Activated CD8-positive, alpha-beta T cell treated with anti-CD3 and anti-CD28 coated beads, Interleukin-2, amount 10 ng/mL, durations not matched to agents 7 days and 5 days (primary cell): ENCODE results near the gene STRN3. TPM values are rescaled to one million over a fixed set of nuclear protein-coding genes. Genes with fewer than 3 reads are reported as not detected.
A peak's percentile ranks its signal among the peaks of the same experiment; 100 is the strongest.
"Not testable (repeated sequence)": the region's sequence is repeated elsewhere in the genome, so short reads cannot be mapped to it uniquely, and the experiment has no call there.

Experiments used
- ATAC-seq: fragments of 150-1000 bp; cut with Tn5 transposase; one replicate; pipeline ENCODE4 v1.10.0; 2021; ENCODE audit warnings: moderate library complexity
- CTCF ChIA-PET: fragments of 350-600 bp; sonication (Branson Sonifier 250); formaldehyde crosslinking; loops from one replicate; lab custom pipeline; 2021; ENCODE audit warnings: antibody characterized with exemption; lab: Charles Lee
- POLR2A ChIA-PET: fragments of 350-600 bp; sonication (Branson Sonifier 250); formaldehyde crosslinking; loops from one replicate; lab custom pipeline; 2021; ENCODE audit warnings: antibody characterized with exemption; lab: Charles Lee
- DNase-seq: peaks from one replicate; pipeline ENCODE4 v3.0.0-alpha.2; 2020
- H3K27ac Mint-ChIP-seq: one replicate; pipeline ENCODE4 v1.8.0; 2021; ENCODE audit warnings: mild to moderate bottlenecking, mixed read lengths
- H3K27me3 Mint-ChIP-seq: one replicate; pipeline ENCODE4 v1.8.0; 2021; ENCODE audit warnings: low read depth, mixed read lengths
- H3K36me3 Mint-ChIP-seq: one replicate; pipeline ENCODE4 v1.8.0; 2021; ENCODE audit warnings: low read depth, mixed read lengths
- H3K4me1 Mint-ChIP-seq: one replicate; pipeline ENCODE4 v1.8.0; 2021; ENCODE audit warnings: low read depth, mixed read lengths
- H3K4me3 Mint-ChIP-seq: one replicate; pipeline ENCODE4 v1.8.0; 2021; ENCODE audit warnings: mild to moderate bottlenecking, mixed read lengths
- H3K9me3 Mint-ChIP-seq: one replicate; pipeline ENCODE4 v1.8.0; 2022; ENCODE audit warnings: mixed read lengths; ENCODE audit not compliant: insufficient read depth
- total RNA-seq, 2 experiments: library from RNA; stranded (reverse); gene quantifications; one replicate each; pipeline ENCODE4 v1.2.3, GENCODE V29; 2021

The STRN3 gene, protein sequence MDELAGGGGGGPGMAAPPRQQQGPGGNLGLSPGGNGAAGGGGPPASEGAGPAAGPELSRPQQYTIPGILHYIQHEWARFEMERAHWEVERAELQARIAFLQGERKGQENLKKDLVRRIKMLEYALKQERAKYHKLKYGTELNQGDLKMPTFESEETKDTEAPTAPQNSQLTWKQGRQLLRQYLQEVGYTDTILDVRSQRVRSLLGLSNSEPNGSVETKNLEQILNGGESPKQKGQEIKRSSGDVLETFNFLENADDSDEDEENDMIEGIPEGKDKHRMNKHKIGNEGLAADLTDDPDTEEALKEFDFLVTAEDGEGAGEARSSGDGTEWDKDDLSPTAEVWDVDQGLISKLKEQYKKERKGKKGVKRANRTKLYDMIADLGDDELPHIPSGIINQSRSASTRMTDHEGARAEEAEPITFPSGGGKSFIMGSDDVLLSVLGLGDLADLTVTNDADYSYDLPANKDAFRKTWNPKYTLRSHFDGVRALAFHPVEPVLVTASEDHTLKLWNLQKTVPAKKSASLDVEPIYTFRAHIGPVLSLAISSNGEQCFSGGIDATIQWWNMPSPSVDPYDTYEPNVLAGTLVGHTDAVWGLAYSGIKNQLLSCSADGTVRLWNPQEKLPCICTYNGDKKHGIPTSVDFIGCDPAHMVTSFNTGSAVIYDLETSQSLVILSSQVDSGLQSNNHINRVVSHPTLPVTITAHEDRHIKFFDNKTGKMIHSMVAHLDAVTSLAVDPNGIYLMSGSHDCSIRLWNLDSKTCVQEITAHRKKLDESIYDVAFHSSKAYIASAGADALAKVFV
- 10 to 100 TPM; 19.0 to 23.0 TPM for total RNA-seq

DNA sequence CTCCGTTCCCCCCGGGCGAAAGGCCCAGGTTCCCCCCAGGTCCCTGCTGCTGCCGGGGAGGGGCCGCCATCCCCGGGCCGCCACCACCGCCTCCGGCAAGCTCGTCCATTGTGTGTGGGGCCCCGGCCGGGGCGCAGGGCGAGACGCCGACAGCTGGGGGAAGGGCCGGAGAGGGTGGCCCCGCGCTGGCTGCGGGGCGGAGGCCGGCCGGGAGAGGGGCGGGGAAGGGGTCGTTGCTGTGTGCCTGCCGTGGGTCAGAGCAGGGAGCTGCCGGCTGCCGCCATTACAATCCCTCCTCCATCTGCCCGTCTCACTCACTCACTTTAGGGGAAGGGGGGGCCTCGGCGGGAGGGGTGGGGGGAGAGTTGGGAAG, at the start of gene STRN3:
TSS of gene STRN3 (minus strand) at position 303 of the 373 bp plus-strand sequence. CDS start at position 109, 194 bp downstream.
- Mint-ChIP-seq H3K36me3 (peaks cover 14% of the 10 kb centered on the region), H3K27me3 (no peaks in the 10 kb centered on the region), H3K4me3 (peak within 1 kb of the TSS; percentile 93), H3K4me1 (peaks cover 50% of the 10 kb centered on the region), H3K9me3 (no peaks in the 10 kb centered on the region), H3K27ac (peak within 1 kb of the TSS; percentile 97)
- ChIA-PET CTCF (interaction anchor here (0.6 to 2.9 kb wide), 3 partner anchors 46 to 182 kb away, joined by 3 to 18 read pairs (median 3); partner anchors contain the start of gene HECTD1), POLR2A (interaction anchor here (0.6 to 1.8 kb wide), 17 partner anchors 7 to 467 kb away, joined by 3 to 11 read pairs (median 4); partner anchors contain the start of genes COCH, G2E3, HECTD1 and SCFD1)
- ATAC-seq, result no peak
- no peak for DNase-seq

DNA sequence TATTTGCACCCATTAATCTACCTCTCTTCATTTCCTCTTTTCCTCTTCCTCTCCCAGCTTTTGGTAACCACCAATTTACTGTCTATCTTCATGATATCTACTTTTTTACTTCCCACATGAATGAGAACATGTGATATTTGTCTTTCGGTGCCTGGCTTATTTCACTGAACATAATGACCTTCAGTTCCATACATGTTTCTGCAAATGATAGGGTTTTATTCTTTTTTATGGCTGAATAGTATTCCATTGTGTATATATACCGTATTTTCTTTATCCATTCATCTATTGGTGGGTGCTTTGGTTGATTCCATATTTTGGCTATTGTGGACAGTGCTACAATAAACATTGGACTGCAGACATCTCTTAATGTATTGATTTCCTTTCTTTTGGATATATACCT, 49.0 kb upstream of the STRN3 start:
- no peak for DNase-seq
- Mint-ChIP-seq H3K4me1 (no peaks in the 10 kb centered on the region), H3K27me3 (no peaks in the 10 kb centered on the region), H3K9me3 (no peaks in the 10 kb centered on the region), H3K27ac (no peak overlapping the region), H3K36me3 (peaks cover 4% of the 10 kb centered on the region), H3K4me3 (no peak overlapping the region)
- ChIA-PET POLR2A (no interaction called here), CTCF (no interaction called here)
- no peak for ATAC-seq

DNA sequence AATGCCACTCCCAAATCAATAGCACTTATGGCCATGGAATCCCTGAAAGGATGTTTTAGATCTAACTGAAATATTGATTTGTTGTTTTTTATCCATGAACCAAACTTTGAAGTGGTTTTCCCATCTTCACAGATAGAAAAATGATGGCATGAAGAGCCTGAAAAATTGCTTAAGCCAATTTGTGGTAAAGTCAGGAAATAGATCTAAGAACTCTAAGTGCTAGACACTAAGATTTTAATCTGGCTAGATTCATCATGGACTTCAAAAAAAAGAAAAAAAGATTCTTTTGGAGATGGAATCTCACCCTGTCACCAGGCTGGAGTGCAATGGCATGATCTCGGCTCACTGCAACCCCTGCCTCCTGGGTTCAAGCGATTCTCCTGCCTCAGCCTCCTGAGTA, 45.0 kb upstream of the STRN3 start:
- Mint-ChIP-seq H3K4me3 (no peak overlapping the region), H3K9me3 (no peaks in the 10 kb centered on the region), H3K27ac (no peak overlapping the region), H3K4me1 (peaks cover 4% of the 10 kb centered on the region), H3K36me3 (peaks cover 2% of the 10 kb centered on the region), H3K27me3 (no peaks in the 10 kb centered on the region)
- DNase-seq (no peak), ATAC-seq (no peak)
- POLR2A ChIA-PET, result no interaction called here
- CTCF ChIA-PET, result no interaction called here

DNA sequence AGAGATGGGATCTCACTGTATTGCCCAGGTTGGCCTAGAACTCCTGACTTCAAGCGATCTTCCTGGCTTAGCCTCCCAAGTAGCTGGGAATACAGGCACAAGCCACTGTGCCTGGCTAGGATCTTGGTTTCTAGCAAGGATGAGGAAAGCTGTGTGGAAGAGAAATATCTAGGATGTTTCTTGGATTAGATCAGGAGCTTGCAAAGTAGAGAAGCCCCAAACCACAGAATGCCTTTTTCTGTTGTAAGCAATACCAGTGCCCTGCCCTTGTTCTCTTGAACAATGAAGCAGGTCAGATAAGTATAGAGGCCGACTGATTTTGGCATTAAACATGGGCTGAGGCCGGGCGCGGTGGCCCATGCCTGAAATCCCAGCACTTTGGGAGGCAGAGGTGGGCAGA, 44.3 kb upstream of the STRN3 start:
- ChIA-PET CTCF (no interaction called here), POLR2A (no interaction called here)
- ATAC-seq, result no peak
- Mint-ChIP-seq H3K27me3 (no peaks in the 10 kb centered on the region), H3K4me3 (no peak overlapping the region), H3K27ac (no peak overlapping the region), H3K4me1 (peaks cover 4% of the 10 kb centered on the region), H3K9me3 (no peaks in the 10 kb centered on the region), H3K36me3 (peaks cover 2% of the 10 kb centered on the region)
- DNase-seq, result no peak

DNA sequence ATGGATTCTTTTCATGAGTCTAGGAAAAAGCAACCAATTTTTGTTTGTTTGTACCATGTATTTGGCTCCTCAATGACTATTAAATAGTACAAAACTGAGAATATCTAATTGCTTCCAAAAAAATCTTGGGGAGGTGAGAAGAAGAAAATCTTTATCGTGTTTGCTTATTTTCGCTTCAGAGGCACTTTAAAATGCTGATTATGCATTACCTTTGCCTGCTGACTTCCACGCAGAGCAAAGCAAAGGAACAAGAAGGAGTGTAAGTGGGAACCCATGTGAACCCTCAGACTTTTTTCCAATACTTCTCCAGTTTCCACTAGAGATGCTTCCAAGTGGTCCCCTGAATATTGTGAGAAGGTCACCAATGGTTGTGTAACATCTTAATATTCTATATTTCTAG, 43.2 kb upstream of the STRN3 start:
- CTCF ChIA-PET, result no interaction called here
- Mint-ChIP-seq H3K4me3 (no peak overlapping the region), H3K36me3 (peaks cover 2% of the 10 kb centered on the region), H3K4me1 (peaks cover 4% of the 10 kb centered on the region), H3K9me3 (no peaks in the 10 kb centered on the region), H3K27me3 (no peaks in the 10 kb centered on the region), H3K27ac (no peak overlapping the region)
- POLR2A ChIA-PET, result no interaction called here
- ATAC-seq (no peak), DNase-seq (no peak)

DNA sequence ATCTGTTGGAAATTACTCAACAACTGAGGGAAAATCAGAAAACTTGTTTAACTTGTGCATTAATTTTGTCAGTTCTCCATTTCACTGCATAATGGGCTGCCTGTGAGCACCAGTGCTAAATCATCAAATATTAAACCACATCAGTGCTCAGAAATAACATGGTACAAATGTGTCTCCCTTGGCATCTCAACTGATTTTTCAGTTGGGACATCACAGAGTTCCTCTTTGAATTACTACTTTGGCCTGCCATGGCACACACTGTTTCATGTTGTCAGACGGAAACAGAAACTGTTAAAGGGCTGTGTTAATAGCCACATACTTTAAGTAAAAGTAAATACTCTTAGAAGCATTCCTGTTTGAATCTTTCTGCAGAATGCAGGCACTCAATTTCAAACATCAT, 42.1 kb upstream of the STRN3 start:
- CTCF ChIA-PET, result no interaction called here
- no peak overlapping the region for H3K27ac Mint-ChIP-seq
- H3K36me3 Mint-ChIP-seq, result peaks cover 2% of the 10 kb centered on the region
- POLR2A ChIA-PET, result no interaction called here
- peaks cover 4% of the 10 kb centered on the region for H3K4me1 Mint-ChIP-seq
- no peak overlapping the region for H3K4me3 Mint-ChIP-seq
- ATAC-seq (no peak), DNase-seq (no peak)
- H3K9me3 Mint-ChIP-seq, result no peaks in the 10 kb centered on the region
- H3K27me3 Mint-ChIP-seq, result no peaks in the 10 kb centered on the region

DNA sequence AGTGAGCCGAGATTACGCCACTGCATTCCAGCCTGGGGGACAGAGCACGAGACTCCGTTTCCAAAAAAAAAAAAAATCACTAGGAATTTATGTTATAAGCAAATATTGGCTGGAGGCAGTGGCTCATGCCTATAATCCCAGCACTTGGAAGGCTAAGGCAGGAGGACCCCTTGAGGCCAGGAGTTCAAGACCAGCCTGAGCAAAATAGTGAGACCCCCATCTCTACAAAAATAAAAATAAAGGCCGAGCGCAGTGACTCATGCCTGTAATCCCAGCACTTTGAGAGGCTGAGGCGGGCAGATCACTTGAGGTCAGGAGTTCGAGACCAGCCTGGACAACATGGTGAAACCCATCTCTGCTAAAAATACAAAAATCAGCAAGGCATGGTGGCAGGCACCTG, 36.7 kb upstream of the STRN3 start:
- CTCF ChIA-PET, H3K4me1 Mint-ChIP-seq, H3K27me3 Mint-ChIP-seq, H3K4me3 Mint-ChIP-seq, H3K27ac Mint-ChIP-seq, ATAC-seq, H3K9me3 Mint-ChIP-seq, H3K36me3 Mint-ChIP-seq, POLR2A ChIA-PET, DNase-seq: not testable (repeated sequence)

DNA sequence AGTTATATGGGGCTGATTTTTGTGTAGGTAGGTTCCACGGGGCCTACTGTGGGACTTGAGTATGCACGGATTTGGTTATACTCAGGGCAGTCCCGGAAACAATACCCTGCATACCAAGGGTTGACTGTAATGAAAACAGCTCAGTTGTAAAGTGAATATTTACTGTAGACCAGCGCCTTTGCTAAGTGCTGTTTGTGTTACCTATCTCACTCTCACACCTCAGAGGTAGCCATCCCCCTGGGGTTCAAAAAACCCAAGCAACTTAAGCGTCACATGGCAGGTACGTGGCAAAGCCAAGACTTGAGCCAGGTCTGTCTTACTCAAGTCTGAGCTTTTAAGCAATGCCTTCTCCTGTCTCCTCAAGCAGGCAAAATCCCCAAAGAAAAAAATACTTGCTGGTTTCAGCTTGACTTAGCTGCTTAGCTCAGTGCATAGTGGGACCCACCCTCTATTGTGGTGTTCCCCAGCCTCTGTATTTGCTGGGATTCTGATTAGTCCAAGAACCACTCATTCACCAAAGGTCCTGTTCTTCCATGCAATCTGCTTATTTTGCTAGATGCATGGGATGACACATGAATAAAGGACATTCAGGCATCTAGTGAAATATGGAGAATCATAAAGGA, 34.2 kb upstream of the STRN3 start:
- H3K4me1 Mint-ChIP-seq, result no peaks in the 10 kb centered on the region
- H3K4me3 Mint-ChIP-seq, result no peak overlapping the region
- H3K9me3 Mint-ChIP-seq, result no peaks in the 10 kb centered on the region
- H3K27me3 Mint-ChIP-seq, result no peaks in the 10 kb centered on the region
- no peaks in the 10 kb centered on the region for H3K36me3 Mint-ChIP-seq
- CTCF ChIA-PET, result interaction anchor here (1.7 kb wide), 1 partner anchor 22 kb away, joined by 4 read pairs; no protein-coding TSS in a partner anchor
- DNase-seq (no peak), ATAC-seq (no peak)
- H3K27ac Mint-ChIP-seq, result no peak overlapping the region
- POLR2A ChIA-PET, result no interaction called here

DNA sequence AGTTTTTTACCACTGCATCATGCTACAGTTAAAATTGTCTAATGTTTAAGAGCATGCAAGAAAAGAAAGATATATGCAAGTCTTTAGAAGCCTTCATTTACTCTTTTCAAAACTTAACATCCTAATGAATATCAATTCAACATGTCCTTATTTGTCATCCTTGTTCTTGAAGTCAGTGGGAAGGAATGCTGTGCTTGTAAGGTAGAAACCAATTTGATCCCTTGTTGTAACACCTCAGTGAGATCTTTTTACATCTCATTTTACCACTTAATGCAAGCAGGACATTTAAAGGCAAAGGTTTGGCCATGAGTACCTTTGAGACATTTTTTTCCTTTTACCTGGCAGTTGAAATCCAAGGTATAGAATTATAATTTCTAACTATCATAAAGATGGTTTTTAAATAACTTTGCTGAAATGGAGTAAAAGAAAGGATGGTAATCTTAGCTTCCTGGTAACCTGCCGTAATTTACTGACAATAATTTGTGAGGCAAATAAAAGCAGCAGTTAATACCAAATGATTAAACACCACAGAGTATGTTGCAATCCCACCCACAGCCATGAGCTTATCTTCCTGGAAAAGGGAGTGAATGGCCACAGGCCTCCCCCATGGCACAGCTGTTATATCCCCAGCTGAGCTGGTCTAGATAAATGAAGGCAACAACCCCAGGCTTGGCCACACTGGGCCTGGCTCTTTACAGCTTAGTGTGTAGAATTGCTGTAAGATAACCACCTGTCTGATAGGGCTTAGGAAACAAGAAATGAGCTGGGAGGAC, 33.2 kb upstream of the STRN3 start:
- Mint-ChIP-seq H3K9me3 (no peaks in the 10 kb centered on the region), H3K4me3 (no peak overlapping the region), H3K36me3 (no peaks in the 10 kb centered on the region), H3K4me1 (no peaks in the 10 kb centered on the region), H3K27ac (no peak overlapping the region), H3K27me3 (no peaks in the 10 kb centered on the region)
- no peak for ATAC-seq
- POLR2A ChIA-PET, result no interaction called here
- CTCF ChIA-PET, result no interaction called here
- no peak for DNase-seq

DNA sequence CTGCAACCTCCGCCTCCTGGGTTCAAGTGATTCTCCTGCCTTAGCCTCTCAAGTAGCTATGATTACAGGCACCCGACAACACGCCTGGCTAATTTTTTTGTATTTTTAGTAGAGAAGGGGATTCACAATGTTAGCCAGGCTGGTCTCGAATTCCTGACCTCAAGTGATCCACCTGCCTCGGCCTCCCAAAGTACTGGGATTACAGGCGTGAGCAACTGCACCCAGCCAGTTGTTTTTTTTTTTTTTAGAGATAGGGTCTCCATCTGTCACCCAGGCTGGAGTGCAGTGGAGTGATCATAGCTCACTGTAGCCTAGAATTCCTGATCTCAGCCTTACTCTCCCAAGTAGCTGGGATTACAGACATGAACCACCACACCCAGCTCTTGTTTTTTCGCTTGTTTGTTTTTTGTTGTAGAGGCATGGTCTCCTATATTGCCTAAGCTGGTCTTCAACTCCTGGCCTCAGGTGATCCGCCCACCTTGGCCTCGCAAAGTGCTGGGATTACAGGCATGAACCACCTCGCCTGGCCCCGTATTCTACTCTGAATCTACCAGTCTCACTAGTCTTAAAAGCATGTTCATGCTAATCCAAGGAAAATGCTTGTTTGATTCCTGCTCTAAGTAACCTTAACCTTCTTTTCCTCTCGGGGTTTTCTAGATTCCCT, 31.7 kb upstream of the STRN3 start:
- Mint-ChIP-seq H3K36me3 (no peaks in the 10 kb centered on the region), H3K9me3 (no peaks in the 10 kb centered on the region), H3K27ac (no peak overlapping the region), H3K27me3 (no peaks in the 10 kb centered on the region), H3K4me1 (no peaks in the 10 kb centered on the region), H3K4me3 (no peak overlapping the region)
- POLR2A ChIA-PET, result no interaction called here
- no peak for DNase-seq
- no peak for ATAC-seq
- CTCF ChIA-PET, result no interaction called here

DNA sequence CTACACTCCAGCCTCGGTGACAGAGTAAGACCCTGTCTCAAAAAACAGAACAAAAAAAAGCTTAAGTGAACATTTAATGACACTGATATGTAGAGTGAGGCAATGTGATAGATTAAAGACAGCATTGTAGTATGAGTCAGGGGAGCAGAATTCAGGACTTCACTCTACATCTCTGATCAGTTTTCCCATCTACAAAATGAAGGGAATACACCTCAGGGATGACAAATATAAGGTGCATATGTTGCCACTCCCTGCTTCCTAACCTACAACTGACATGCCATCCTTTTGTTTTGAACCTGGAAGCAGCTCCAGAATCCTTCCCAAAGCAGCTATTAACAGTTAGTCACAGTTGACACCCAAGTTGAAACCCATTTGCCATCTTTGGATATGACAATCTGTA, 30.9 kb upstream of the STRN3 start:
- CTCF ChIA-PET, result no interaction called here
- Mint-ChIP-seq H3K4me3 (no peak overlapping the region), H3K36me3 (no peaks in the 10 kb centered on the region), H3K9me3 (no peaks in the 10 kb centered on the region), H3K4me1 (no peaks in the 10 kb centered on the region), H3K27ac (no peak overlapping the region), H3K27me3 (no peaks in the 10 kb centered on the region)
- POLR2A ChIA-PET, result no interaction called here
- DNase-seq, result no peak
- ATAC-seq, result no peak
